WERI-Rb-1 (cell line): ENCODE measurements around the gene RBM17.
"Not testable (repeated sequence)": the region's sequence is repeated elsewhere in the genome, so short reads cannot be mapped to it uniquely, and the experiment has no call there.

Experiments
- DNase-seq: peaks from one replicate; pipeline ENCODE4 v3.0.0-alpha.2; 2020
- H3K27ac ChIP-seq: fragments of 250-450 bp; sonication (Bioruptor Pico); 2 replicates; pipeline ENCODE4 v1.5.1; 2020; ENCODE audit warnings: mild to moderate bottlenecking, moderate library complexity
- H3K27me3 ChIP-seq: fragments of 250-450 bp; sonication (Bioruptor Pico); 2 replicates; pipeline ENCODE4 v1.5.1; 2021; ENCODE audit warnings: mild to moderate bottlenecking, low read depth, moderate library complexity; ENCODE audit not compliant: insufficient read depth, severe bottlenecking
- H3K36me3 ChIP-seq: fragments of 250-450 bp; sonication (Bioruptor Pico); 2 replicates; pipeline ENCODE4 v1.5.1; 2020; ENCODE audit warnings: mild to moderate bottlenecking, moderate library complexity
- H3K4me3 ChIP-seq: 2 replicates; pipeline ENCODE4 v1.5.1; 2011; ENCODE audit warnings: low read depth, mild to moderate bottlenecking, control low read depth, low read length
- H3K9me3 ChIP-seq: fragments of 250-450 bp; sonication (Bioruptor Pico); 2 replicates; pipeline ENCODE4 v1.5.1; 2021; ENCODE audit warnings: mild to moderate bottlenecking, moderate library complexity; ENCODE audit not compliant: severe bottlenecking
- CTCF ChIP-seq: IDR thresholded peaks from 2 replicates; pipeline ENCODE4 v1.5.1; 2011; ENCODE audit warnings: low read depth, mild to moderate bottlenecking, control low read depth, inconsistent platforms, low read length

RBM17 gene

GRCh38 chr10:6140141-6140841 is 51.5 kb downstream of the RBM17 start:
- H3K9me3 ChIP-seq, result no peaks in the 10 kb centered on the region
- H3K27me3 ChIP-seq, result peaks cover 64% of the 10 kb centered on the region
- no peak for TF ChIP-seq CTCF
- no peak for DNase-seq
- no peak overlapping the region for H3K27ac ChIP-seq
- no peak overlapping the region for H3K4me3 ChIP-seq
- no peaks in the 10 kb centered on the region for H3K36me3 ChIP-seq

GRCh38 chr10:6140965-6141295 is 52.1 kb downstream of the RBM17 start:
- Histone ChIP-seq H3K9me3 (no peaks in the 10 kb centered on the region), H3K36me3 (no peaks in the 10 kb centered on the region), H3K27ac (no peak overlapping the region), H3K27me3 (peaks cover 64% of the 10 kb centered on the region), H3K4me3 (no peak overlapping the region)
- TF ChIP-seq CTCF, result no peak
- DNase-seq, result no peak

- no peak overlapping the region for H3K27ac ChIP-seq
- no peak for DNase-seq
- no peaks in the 10 kb centered on the region for H3K36me3 ChIP-seq
- no peaks in the 10 kb centered on the region for H3K9me3 ChIP-seq
- H3K4me3 ChIP-seq, result no peak overlapping the region
- TF ChIP-seq CTCF, result no peak
- H3K27me3 ChIP-seq, result peaks cover 68% of the 10 kb centered on the region
These were observed 52.7 kb downstream of the RBM17 start for GRCh38 chr10:6141296-6142151.

GRCh38 chr10:6142186-6142585 is 53.4 kb downstream of the RBM17 start:
- H3K4me3 ChIP-seq, DNase-seq, H3K27ac ChIP-seq, H3K36me3 ChIP-seq, H3K9me3 ChIP-seq: not testable (repeated sequence)
- peaks cover 66% of the 10 kb centered on the region for H3K27me3 ChIP-seq

- no peak for DNase-seq
- H3K27me3 ChIP-seq, result peaks cover 64% of the 10 kb centered on the region
- no peaks in the 10 kb centered on the region for H3K9me3 ChIP-seq
- H3K4me3 ChIP-seq, result no peak overlapping the region
- no peak for TF ChIP-seq CTCF
- no peak overlapping the region for H3K27ac ChIP-seq
- no peaks in the 10 kb centered on the region for H3K36me3 ChIP-seq
These were observed 53.8 kb downstream of the RBM17 start for GRCh38 chr10:6142644-6143043.

- H3K9me3 ChIP-seq, result no peaks in the 10 kb centered on the region
- H3K27me3 ChIP-seq, result peaks cover 66% of the 10 kb centered on the region
- no peak for DNase-seq
- H3K4me3 ChIP-seq, result no peak overlapping the region
- H3K36me3 ChIP-seq, result no peaks in the 10 kb centered on the region
- TF ChIP-seq CTCF, result no peak
- no peak overlapping the region for H3K27ac ChIP-seq
These were observed 54.3 kb downstream of the RBM17 start for GRCh38 chr10:6143181-6143580.
